Measurements from ENCODE around the gene MIXL1.
A peak's percentile ranks its signal among the peaks of the same experiment; 100 is the strongest.
"Not testable (repeated sequence)": the region's sequence is repeated elsewhere in the genome, so short reads cannot be mapped to it uniquely, and the experiment has no call there.

MIXL1 gene

DNA sequence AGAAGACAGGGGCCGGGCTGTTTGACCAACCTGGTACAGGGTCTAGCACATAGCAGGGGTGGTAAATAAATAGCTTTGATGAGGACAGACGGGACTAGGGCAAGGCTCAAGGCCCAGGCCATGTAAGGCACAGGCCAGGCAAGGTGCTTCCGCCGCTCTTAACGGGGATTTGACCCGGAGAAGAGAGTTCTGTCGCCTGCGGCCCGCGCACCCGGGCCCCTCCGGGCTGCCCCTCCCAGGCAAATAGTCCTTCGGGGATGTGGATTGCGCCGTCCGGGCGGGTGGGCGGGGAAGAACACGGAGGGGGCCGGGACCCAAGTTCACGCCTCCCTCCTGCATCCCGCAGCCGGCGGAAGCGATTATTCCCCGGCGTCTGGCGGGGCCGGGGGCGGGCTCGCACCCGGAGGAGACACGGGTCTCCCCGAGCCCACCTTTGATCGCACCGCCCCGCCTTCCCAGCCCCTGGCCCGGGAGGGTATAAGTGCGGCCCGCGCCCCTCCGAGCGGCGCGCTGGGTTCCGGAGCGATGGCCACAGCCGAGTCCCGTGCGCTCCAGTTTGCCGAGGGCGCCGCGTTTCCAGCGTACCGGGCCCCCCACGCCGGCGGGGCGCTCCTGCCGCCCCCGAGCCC lies at the start of gene MIXL1:
Gene MIXL1 (plus strand): TSS at position 508 of the 629 bp plus-strand sequence. CDS start 18 bp downstream, at position 526.
- peak in 1 of 2 experiments; percentile 10 for DNase-seq

- DNase-seq = no peak
Measured at GRCh38 chr1:226176870-226177269, 46.6 kb upstream of the MIXL1 start.

DNA sequence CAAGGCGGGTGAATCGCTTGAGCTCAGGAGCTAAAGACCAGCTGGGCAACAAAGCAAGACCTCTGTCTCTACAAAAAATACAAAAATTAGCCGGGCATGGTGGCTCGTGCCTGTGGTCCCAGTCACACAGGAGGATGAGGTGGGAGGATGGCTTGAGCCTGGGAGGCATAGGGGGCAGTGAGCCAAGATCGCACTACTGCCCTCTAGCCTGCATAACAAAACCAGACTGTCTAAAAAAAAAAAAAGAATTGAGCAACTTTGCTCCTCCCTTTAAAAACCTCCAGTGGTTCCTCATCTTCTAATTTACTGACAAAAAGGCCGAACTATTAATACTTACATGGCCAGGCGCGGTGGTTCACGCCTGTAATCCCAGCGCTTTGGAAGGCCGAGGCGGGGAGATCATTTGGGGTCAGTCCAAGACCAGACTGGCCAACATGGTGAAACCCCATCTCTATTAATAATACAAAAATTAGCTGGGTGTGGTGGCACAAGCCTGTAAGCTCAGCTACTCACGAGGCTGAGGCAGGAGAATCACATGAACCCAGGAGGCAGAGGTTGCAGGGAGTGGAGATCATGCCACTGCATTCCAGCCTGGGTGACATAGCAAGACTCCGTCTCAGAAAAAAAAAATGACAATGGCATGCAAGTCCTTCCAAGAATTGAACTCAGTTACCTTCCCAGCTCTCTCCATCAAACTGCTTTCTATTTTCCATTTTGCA lies 41.3 kb upstream of the MIXL1 start:
- DNase-seq = no peak

DNA sequence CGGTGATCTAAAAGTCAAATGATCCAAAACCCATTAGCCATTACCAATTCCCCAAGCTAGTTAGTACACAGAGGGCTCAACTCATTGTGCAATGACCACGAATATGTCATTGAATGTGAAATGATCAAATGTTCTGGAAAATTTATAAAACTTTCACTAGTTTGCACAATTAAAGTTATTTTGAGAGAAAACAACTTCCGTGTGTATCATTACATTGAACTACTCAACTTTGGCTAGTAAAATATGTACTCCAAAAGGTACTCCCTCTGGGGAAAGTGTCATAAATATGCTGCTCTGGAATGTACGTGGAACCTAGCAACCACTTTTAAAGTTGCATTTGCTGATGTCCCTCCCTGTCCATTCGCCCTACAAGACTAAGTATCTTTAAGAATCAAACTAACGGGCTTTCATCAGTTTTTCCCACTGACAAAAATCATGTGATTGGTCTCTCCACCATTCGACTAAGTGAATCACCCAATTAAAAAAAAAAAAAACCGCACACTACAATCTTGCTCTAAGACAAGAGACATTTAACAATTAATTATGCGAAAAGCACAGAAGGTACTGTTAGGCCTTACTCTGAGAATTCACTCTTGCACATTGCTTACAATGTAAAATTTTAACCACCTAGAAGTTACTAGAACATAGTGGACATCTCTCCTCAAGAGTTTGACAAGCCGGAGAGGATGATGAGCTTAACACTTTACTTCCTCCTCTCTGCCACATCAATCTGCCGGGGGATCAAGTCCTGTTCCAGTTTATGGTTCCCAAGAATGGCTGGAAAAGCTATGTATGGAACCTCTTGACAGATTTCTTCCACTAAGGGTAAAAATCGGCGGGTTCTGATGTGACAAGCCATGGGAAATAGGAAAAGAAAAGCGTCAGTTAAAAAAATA lies 38.1 kb upstream of the MIXL1 start:
- no peak for DNase-seq

DNA sequence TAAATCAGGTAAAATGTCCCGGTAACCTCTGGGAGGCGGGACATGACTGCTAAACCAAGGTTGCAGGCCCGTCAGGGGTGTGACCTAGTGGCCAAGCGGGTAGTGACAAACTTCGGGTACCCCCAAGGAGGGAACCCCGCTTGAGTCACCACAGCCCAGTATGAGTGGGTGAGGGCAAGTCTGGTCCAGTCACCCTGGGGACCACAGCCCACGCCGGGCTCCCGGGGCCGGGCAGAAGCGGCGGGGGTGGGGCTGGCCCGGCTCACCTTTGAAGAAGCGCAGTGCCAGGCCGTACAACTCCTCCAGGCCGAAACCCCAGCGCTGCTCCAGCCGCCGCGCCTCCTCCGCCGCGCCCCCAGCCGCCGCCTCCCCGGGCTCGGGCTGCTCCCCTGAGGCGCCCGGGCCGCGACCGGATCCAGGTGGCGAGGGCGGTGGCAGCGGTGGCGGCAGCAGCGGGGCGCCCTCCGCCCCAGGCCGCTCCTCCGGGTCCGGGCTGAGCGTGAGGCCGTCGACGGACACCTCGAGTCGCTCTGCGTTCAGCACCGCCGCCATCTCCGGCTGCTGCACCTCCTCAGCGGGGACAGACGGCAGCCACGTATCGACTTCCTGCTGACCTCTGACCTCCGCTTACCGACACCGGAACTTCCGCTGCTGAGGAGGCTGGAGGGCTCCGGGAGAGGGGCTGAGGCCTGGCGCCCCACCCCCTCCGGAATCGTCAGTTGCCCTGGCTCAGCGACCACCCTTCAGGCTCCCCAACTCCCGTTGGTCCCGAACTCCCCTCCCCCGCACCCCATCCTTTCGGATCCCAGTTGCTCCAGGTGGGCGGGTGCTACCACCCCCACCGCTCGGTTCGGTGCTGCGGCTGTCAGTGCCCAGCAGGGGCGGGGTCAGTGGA lies 37.1 kb upstream of the MIXL1 start, which contains the start of gene ACBD3:
Gene ACBD3 (minus strand): TSS at position 618 of the 895 bp plus-strand sequence. CDS start 66 bp downstream, at position 552.
- DNase-seq = peak; percentile 83 to 87

DNA sequence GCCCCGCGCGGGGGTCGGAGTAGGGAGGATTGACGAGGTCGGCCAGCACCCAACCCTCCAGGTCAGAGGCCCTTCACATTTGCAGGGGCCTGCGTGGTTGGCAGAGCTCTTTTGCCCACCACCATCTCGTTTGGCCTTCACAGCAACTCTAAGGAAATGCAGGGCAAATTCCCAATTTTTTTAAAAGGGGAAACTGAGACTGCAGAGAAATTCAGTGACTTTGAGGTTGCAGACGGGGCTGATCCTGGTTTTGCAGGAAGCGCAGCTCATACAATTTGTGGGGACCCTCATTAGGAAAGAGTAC lies 36.5 kb upstream of the MIXL1 start:
- no peak for DNase-seq

DNA sequence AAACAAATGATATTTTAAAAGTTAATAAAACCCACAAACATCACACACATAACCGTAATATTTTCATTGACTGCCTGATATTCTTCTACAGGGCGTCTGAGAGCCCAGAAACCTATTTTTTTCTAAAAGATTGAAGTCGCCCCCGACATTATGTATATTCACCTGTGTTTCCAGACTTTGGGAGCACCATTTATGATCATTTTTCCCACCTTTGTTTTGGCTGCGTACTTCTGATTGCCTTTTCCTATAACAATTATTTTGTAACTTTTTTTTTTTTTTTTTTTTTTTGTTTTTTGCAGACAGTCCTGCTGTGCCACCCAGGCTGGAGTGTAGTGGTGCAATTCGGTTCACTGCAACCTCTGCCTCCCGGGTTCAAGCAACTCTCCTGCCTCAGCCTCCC lies 36.1 kb upstream of the MIXL1 start:
- DNase-seq = no peak

- no peak for DNase-seq
Measured at GRCh38 chr1:226195144-226195543, 28.3 kb upstream of the MIXL1 start.

DNA sequence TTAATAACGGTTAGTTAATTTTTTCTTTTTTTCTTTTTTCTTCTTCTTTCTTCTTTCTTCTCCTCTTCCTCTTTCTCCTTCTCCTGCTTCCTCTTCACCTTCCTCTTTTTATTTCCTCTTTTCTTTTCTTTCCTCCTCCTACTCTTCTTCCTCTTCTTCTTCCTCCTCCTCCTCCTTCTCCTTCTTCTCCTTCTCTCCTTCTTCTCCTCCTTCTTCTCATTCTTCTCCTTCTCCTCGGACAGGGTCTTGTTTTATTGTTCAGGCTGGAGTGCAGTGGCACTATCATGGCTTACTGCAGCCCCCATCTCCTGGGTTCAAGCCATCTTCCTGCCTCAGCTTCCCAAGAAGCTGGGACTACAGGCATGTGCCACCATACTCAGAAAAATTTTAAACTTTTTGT lies 23.5 kb upstream of the MIXL1 start:
- no peak for DNase-seq

DNA sequence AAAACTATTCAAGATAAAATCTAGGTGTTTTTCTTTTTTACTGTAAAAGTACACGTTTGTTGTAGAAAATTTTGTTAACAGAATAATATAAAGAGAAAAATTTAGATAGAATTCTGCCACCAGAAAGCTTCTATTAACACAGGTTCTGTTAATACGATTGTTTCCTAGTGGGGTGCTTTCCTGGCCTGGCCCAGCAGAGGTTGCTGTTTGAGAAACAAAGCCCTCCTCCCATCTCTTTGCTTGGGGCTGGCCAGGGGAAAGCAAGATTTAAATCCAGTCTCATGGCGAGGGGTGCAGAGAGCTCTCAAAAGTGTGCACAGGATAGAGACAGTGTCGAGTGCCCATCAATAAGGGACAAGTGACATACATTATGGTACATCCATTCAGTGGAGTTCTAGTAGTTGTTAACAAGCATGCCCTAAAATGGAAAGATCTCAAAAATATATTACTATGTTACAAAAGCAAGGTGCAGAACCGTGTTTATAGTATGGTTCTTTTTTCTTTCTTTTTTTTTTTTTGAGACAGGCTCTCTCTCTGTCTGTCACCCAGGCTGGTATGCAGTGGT lies 22.4 kb upstream of the MIXL1 start:
- DNase-seq = no peak

DNA sequence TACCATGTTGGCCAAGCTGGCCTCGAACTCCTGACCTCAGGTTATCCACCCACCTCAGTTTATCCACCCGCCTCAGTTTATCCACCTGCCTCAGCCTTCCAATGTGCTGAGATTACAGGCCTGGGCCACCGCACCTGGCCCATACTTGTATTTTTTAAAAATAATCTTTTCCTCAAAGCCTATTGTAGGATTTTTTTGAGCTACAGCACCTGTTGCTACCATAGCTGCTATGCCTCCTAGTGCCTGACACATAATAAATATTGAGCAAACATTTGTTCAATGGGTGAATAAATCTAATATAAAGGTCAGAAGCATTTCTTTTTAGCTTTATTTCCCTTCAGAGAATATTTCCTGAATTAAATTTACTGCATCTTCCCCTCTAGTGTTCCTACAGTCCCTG lies 21.2 kb upstream of the MIXL1 start:
- DNase-seq = no peak

GRCh38 chr1:226202666-226203065 lies 20.8 kb upstream of the MIXL1 start:
- not testable (repeated sequence) for DNase-seq

DNA sequence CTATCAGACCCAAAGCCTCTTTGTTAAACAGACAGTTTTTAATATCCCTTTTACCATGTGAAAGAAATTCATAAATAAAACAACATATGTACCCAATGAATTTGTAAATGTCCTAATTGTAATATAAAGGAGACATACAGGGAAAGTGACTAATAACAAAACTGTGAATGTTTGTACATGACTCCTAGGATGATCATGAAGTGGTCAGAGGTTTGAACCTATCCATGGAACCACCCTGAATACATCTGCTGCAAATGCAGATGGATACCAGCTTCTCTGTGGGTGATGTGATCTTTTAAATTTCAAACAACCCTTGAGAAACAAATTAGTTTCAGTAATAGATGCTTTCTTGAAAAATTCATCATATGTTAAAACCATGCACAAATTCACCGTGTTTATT lies 20.2 kb upstream of the MIXL1 start:
- no peak for DNase-seq

GRCh38 chr1:226203655-226204054 lies 19.8 kb upstream of the MIXL1 start:
- no peak for DNase-seq

GRCh38 chr1:226204198-226204597 lies 19.3 kb upstream of the MIXL1 start:
- no peak for DNase-seq

DNA sequence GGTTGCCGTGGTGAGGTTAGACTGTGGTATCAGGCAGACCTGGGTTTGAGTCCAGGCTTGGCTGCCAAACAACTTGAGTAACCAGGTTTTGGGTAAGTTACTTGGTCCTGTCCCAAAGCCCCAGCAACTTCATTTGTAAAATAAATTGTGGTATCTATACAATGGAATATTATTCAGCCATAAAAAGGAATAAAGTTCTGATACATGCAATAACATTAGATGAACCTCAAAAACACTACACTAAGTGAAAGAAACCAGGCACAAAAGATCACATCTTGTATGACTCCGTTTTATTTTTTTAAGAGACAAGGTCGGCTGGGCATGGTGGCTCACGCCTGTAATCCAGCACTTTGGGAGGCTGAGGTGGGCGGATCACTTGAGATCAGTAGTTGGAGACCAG lies 16.4 kb upstream of the MIXL1 start:
- DNase-seq = no peak

- no peak for DNase-seq
Measured at GRCh38 chr1:226209307-226210059, 14.0 kb upstream of the MIXL1 start.

DNA sequence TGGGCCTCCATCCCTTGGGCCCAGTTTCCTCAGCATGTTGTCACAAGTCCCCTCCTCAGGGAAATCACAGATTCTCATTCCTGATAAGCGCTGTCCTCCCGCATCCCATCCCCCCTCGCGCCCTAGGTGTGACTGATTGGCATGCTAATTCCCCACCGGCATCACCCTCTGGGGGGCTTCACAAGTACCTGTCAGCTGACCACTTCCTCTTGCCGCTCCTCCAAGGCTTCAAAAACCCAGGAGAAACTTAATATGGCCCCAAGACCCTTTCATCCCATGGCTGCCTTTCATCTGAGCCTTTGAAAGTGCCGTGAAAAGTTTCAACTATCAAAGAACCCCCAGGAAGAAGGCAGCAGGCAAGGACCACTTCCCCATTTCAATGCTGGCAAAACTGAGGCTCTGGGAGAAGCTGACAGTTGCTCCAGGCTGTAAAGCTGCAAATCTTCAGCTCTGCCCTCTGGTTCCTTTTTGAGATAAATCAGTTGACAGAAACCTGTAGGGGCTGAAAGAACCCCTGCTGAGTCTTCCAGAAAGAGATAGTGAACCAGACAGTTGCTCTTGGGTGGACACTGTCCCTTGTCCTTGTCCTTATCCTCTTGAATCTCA lies 12.8 kb upstream of the MIXL1 start:
- DNase-seq = no peak

GRCh38 chr1:226211181-226211821 lies 12.2 kb upstream of the MIXL1 start:
- DNase-seq = no peak

- no peak for DNase-seq
Measured at GRCh38 chr1:226212545-226212944, 10.9 kb upstream of the MIXL1 start.

- DNase-seq = no peak
Measured at GRCh38 chr1:226215239-226215638, 8.2 kb upstream of the MIXL1 start.

All from activated CD4-positive, alpha-beta T cell treated with anti-CD3 and anti-CD28 coated beads, Interleukin-2, amount 50 U/mL, for 48 hours (primary cell).